H1 (cell line): ENCODE measurements around the gene SSTR5. TPM values are rescaled to one million over a fixed set of nuclear protein-coding genes. Genes with fewer than 3 reads are reported as not detected.

Experiments used
- CTCF ChIA-PET: fragments of 300-600 bp; sonication (Branson Sonifier 250); formaldehyde crosslinking; loops from one replicate; lab custom pipeline; 2021; ENCODE audit not compliant: partially characterized antibody; lab: Charles Lee
- POLR2A ChIA-PET: fragments of 300-600 bp; sonication (Branson Sonifier 250); formaldehyde crosslinking; loops from one replicate; lab custom pipeline; 2021; ENCODE audit warnings: inconsistent platforms; ENCODE audit not compliant: partially characterized antibody; lab: Charles Lee
- DNase-seq, 2 experiments: peaks; one replicate each; pipeline versions ENCODE4 v3.0.0 to v3.0.0-alpha.2; 2010 to 2022; ENCODE audit warnings: low spot score in 2 of 2, low read depth in 1 of 2, mixed read lengths in 1 of 2
- FAIRE-seq: peaks from 2 replicates; lab custom pipeline; 2011; peaks lifted over from hg19 to GRCh38; lab: Jason Lieb, UNC
- H2AFZ ChIP-seq: 2 replicates; pipeline ENCODE4 v1.8.1; 2012; ENCODE audit warnings: low read length, inconsistent platforms
- H2AK5ac ChIP-seq: 2 replicates; pipeline ENCODE4 v1.6.1; 2013; ENCODE audit warnings: low read depth, low read length
- H2BK120ac ChIP-seq: replicated peaks from 2 replicates; pipeline ENCODE3; 2013; ENCODE audit warnings: low read depth, low read length, inconsistent platforms
- H2BK12ac ChIP-seq: 2 replicates; pipeline ENCODE4 v1.6.1; 2013; ENCODE audit warnings: low read depth, low read length
- H2BK15ac ChIP-seq: 2 replicates; pipeline ENCODE4 v1.6.1; 2013; ENCODE audit warnings: low read length
- H2BK20ac ChIP-seq: 2 replicates; pipeline ENCODE4 v1.6.1; 2013; ENCODE audit warnings: low read length
- H2BK5ac ChIP-seq: 2 replicates; pipeline ENCODE4 v1.6.1; 2013; ENCODE audit warnings: low read depth, low read length
- H3K14ac ChIP-seq: 2 replicates; pipeline ENCODE4 v1.6.1; 2013; ENCODE audit warnings: inconsistent platforms; ENCODE audit not compliant: insufficient read length
- H3K18ac ChIP-seq: 2 replicates; pipeline ENCODE4 v1.6.1; 2013; ENCODE audit warnings: low read length; ENCODE audit errors: extremely low read depth
- H3K23ac ChIP-seq: 2 replicates; pipeline ENCODE4 v1.6.1; 2013; ENCODE audit warnings: inconsistent platforms; ENCODE audit not compliant: insufficient read length
- H3K23me2 ChIP-seq: 2 replicates; pipeline ENCODE4 v1.6.1; 2013; ENCODE audit warnings: low read depth, low read length
- H3K27ac ChIP-seq: 2 replicates; pipeline ENCODE4 v1.6.1; 2011; ENCODE audit warnings: low read depth, low read length, inconsistent platforms
- H3K27me3 ChIP-seq, 4 experiments: replicated peaks in 1 of 4; 1 replicate in 1 of 4; 2 replicates in 3 of 4; pipeline versions ENCODE4 v1.6.1 to v1.8.1; 2011 to 2013; ENCODE audit warnings: low read length in 3 of 4, mild to moderate bottlenecking in 3 of 4, inconsistent platforms in 2 of 4, mixed read lengths in 2 of 4, moderate library complexity in 1 of 4; ENCODE audit not compliant: control insufficient read depth in 3 of 4, insufficient read depth in 3 of 4; ENCODE audit errors: extremely low read depth in 1 of 4
- H3K36me3 ChIP-seq, 4 experiments: 2 replicates each; pipeline versions ENCODE4 v1.6.1 to v1.8.1; 2011 to 2013; ENCODE audit warnings: mild to moderate bottlenecking in 4 of 4, low read length in 3 of 4, moderate library complexity in 2 of 4, control low read depth in 1 of 4, inconsistent platforms in 1 of 4; ENCODE audit not compliant: insufficient read depth in 4 of 4, control insufficient read depth in 2 of 4
- H3K4ac ChIP-seq: replicated peaks from 2 replicates; pipeline ENCODE3; 2013; ENCODE audit warnings: low read length, low read depth, mixed read lengths, inconsistent platforms; ENCODE audit not compliant: insufficient read length
- H3K4me1 ChIP-seq, 4 experiments: replicated peaks in 1 of 4; 1 replicate in 1 of 4; 2 replicates in 3 of 4; pipeline versions ENCODE4 v1.6.1 to v1.8.1; 2011 to 2013; ENCODE audit warnings: low read length in 3 of 4, inconsistent platforms in 2 of 4, mixed read lengths in 1 of 4; ENCODE audit not compliant: insufficient read depth in 4 of 4, control insufficient read depth in 3 of 4
- H3K4me2 ChIP-seq, 2 experiments: 2 replicates each; pipeline versions ENCODE4 v1.6.1 to v1.8.1; 2011 to 2013; ENCODE audit warnings: low read depth in 2 of 2, low read length in 2 of 2, control low read depth in 1 of 2, inconsistent platforms in 1 of 2, mild to moderate bottlenecking in 1 of 2; ENCODE audit not compliant: insufficient read depth in 1 of 2
- H3K4me3 ChIP-seq, 4 experiments: fragments of 200-600, 300-600 bp in 1 of 4; sonication (generic), shearing (Covaris generic), sonication (Bioruptor Twin) in 1 of 4; 2 replicates each; pipeline versions ENCODE4 v1.5.1 to v1.8.1; 2011 to 2016; ENCODE audit warnings: low read length in 4 of 4, low read depth in 3 of 4, control low read depth in 2 of 4, inconsistent platforms in 2 of 4, mild to moderate bottlenecking in 2 of 4, mixed read lengths in 1 of 4, moderate library complexity in 1 of 4; ENCODE audit not compliant: insufficient read depth in 2 of 4; ENCODE audit errors: extremely low read depth in 1 of 4
- H3K56ac ChIP-seq: replicated peaks from 2 replicates; pipeline ENCODE3; 2013; ENCODE audit warnings: low read depth, mild to moderate bottlenecking, mixed read lengths, low read length, inconsistent platforms; ENCODE audit not compliant: insufficient read length
- H3K79me1 ChIP-seq: 2 replicates; pipeline ENCODE4 v1.6.1; 2013; ENCODE audit warnings: low read depth, low read length, control low read depth
- H3K79me2 ChIP-seq, 2 experiments: 2 replicates each; pipeline versions ENCODE4 v1.6.1 to v1.8.1; 2012 to 2013; ENCODE audit warnings: low read length in 2 of 2, mild to moderate bottlenecking in 2 of 2, inconsistent platforms in 1 of 2; ENCODE audit not compliant: insufficient read depth in 2 of 2, control insufficient read depth in 1 of 2
- H3K9ac ChIP-seq, 4 experiments: replicated peaks in 1 of 4; 1 replicate in 1 of 4; 2 replicates in 3 of 4; pipeline versions ENCODE4 v1.6.1 to v1.8.1; 2011 to 2013; ENCODE audit warnings: low read depth in 3 of 4, low read length in 3 of 4, control low read depth in 2 of 4, mild to moderate bottlenecking in 2 of 4, moderate library complexity in 2 of 4, inconsistent platforms in 1 of 4; ENCODE audit errors: extremely low read depth in 1 of 4
- H3K9me3 ChIP-seq, 2 experiments: 2 replicates each; pipeline versions ENCODE4 v1.6.1 to v1.8.1; 2012 to 2013; ENCODE audit warnings: mild to moderate bottlenecking in 2 of 2, moderate library complexity in 2 of 2, control low read depth in 1 of 2, inconsistent platforms in 1 of 2, low read depth in 1 of 2, low read length in 1 of 2, mixed read lengths in 1 of 2; ENCODE audit not compliant: insufficient read depth in 2 of 2
- H4K20me1 ChIP-seq, 2 experiments: replicated peaks in 1 of 2; 2 replicates each; pipeline versions ENCODE3 to v1.8.1; 2011 to 2013; ENCODE audit warnings: inconsistent platforms in 2 of 2, low read length in 2 of 2, mild to moderate bottlenecking in 1 of 2; ENCODE audit not compliant: insufficient read depth in 2 of 2, control insufficient read depth in 1 of 2
- H4K5ac ChIP-seq: 2 replicates; pipeline ENCODE4 v1.6.1; 2013; ENCODE audit warnings: low read length, low read depth, mixed read lengths, inconsistent platforms; ENCODE audit not compliant: insufficient read length
- H4K8ac ChIP-seq: 2 replicates; pipeline ENCODE4 v1.8.0; 2013; ENCODE audit warnings: mild to moderate bottlenecking, moderate library complexity, low read length, inconsistent platforms; ENCODE audit not compliant: insufficient read depth; ENCODE audit errors: extremely low read depth
- H4K91ac ChIP-seq: replicated peaks from 2 replicates; pipeline ENCODE3; 2013; ENCODE audit warnings: low read length, mixed read lengths, inconsistent platforms; ENCODE audit not compliant: insufficient read length
- CEBPB ChIP-seq: IDR thresholded peaks from 2 replicates; pipeline ENCODE4 v1.6.1; 2012; ENCODE audit warnings: low read depth, low read length
- CREB1 ChIP-seq: IDR thresholded peaks from 2 replicates; pipeline ENCODE4 v1.6.1; 2012; ENCODE audit warnings: inconsistent platforms
- EGR1 ChIP-seq: IDR thresholded peaks from 2 replicates; pipeline ENCODE4 v1.6.1; 2011; ENCODE audit warnings: low read depth, low read length, borderline replicate concordance
- EZH2 ChIP-seq: fragments of 200-600 bp; sonication (generic); IDR thresholded peaks from 2 replicates; pipeline ENCODE4 v1.7.1; 2012; ENCODE audit warnings: low read depth, mild to moderate bottlenecking, moderate library complexity, low read length, inconsistent platforms; ENCODE audit not compliant: severe bottlenecking
- GTF2F1 ChIP-seq: IDR thresholded peaks from 2 replicates; pipeline ENCODE4 v1.6.1; 2012; ENCODE audit warnings: low read depth, low read length, improper control_type of control experiment, borderline replicate concordance
- KDM5A ChIP-seq: fragments of 200-600 bp; IDR thresholded peaks from 2 replicates; pipeline ENCODE4 v1.7.1; 2012; ENCODE audit warnings: mild to moderate bottlenecking, low read length, inconsistent platforms, mixed read lengths
- SAP30 ChIP-seq: fragments of 300-600 bp; sonication (generic); IDR thresholded peaks from 2 replicates; pipeline ENCODE4 v1.7.1; 2012; ENCODE audit warnings: low read length, moderate library complexity, mild to moderate bottlenecking, inconsistent platforms; ENCODE audit not compliant: insufficient read depth, insufficient replicate concordance
- SP4 ChIP-seq: IDR thresholded peaks from 2 replicates; pipeline ENCODE4 v1.6.1; 2012; ENCODE audit warnings: low read length, inconsistent platforms
- TAF1 ChIP-seq: IDR thresholded peaks from 2 replicates; pipeline ENCODE4 v1.6.1; 2011; ENCODE audit warnings: mild to moderate bottlenecking, low read depth, low read length
- WGBS, 2 experiments: shearing (Covaris generic) in 1 of 2; methylation state at CpG; one replicate each; pipeline versions ENCODE4 v1.1.6 to v1.1.7; 2013 to 2015; ENCODE audit warnings: low lambda C conversion rate in 2 of 2, mixed read lengths in 2 of 2, inconsistent platforms in 1 of 2, low coverage in 1 of 2, missing lambda C conversion rate in 1 of 2; ENCODE audit not compliant: insufficient replicate concordance in 2 of 2, insufficient coverage in 1 of 2, insufficient read length in 1 of 2; ENCODE audit errors: extremely low coverage in 1 of 2, missing lambda C conversion rate in 1 of 2; 5-methylcytosine and 5-hydroxymethylcytosine counted together
- polyA plus RNA-seq, 7 experiments: library from polyadenylated mRNA; depleted of rRNA in 3 of 7; stranded (reverse) in 5 of 7; unstranded in 2 of 7; fragments of >200 nt in 5 of 7; fragments of 200-250 nt in 2 of 7; gene quantifications; 1 replicate in 5 of 7; 2 replicates in 1 of 7; 4 replicates in 1 of 7; pipeline versions ENCODE4 v1.2.1 to v1.2.3, GENCODE V29; 2011 to 2013; ENCODE audit warnings: missing spikeins in 2 of 7, mixed read lengths in 2 of 7
- total RNA-seq: library from RNA; stranded (reverse); fragmentation: NEBNext Ultra II Directional; extraction: Animal tissue kit (Norgen Biotek cat#: 25700); gene quantifications from 2 replicates; pipeline ENCODE4 v1.2.1, GENCODE V29; 2021
- TF ChIP-seq, protein P1 (sequence below): IDR thresholded peaks from 2 replicates; pipeline ENCODE4 v1.6.1; 2011; ENCODE audit warnings: low read length, improper control_type of control experiment
- TF ChIP-seq, protein P2 (sequence below): IDR thresholded peaks from 2 replicates; pipeline ENCODE4 v1.6.1; 2012; ENCODE audit warnings: inconsistent platforms
- TF ChIP-seq, protein P3 (sequence below): IDR thresholded peaks from 2 replicates; pipeline ENCODE4 v1.6.1; 2012; ENCODE audit warnings: inconsistent platforms

The SSTR5 gene
- total and polyA plus RNA-seq, 2 of the 8 experiments (the other 6 are each of a cell fraction or from before 2014, with no cell fraction given), result 0.56 to 0.60 TPM

DNA sequence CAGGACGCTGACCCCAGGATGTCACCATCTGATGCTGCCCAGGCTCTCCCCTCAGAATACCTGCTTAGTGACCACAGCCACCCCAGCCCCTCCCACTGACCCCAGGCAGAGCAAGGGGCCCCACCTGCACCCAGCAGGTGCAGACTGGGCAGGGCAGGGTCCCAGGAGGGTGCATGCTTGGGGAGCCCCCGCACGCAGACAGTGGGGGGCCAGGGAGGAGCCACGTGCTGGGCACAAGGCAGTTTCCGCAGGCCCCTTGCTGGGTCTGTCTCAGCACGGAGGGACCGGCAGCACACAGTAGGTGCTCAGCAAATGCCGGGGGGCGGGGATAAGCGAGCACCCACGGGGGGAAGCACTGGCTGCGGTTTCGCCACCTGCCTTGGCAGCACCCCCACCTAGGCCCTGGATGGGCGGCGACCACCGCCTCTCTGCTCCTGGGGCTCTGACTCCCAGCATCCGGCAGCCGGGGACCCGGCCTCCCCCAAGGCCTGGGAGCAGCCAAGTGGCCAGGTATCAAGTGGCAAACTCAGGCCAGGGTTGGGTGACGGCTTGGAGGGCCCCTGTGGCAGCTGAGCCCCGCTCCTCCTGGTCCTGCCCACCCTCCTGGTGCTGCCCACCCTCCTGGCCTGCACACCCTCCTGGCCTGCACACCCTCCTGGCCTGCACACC lies 18.7 kb upstream of the SSTR5 start:
- no peak overlapping the region for H3K14ac ChIP-seq
- H2BK5ac ChIP-seq, result no peak overlapping the region
- H3K4me1 ChIP-seq, result peaks cover 0 to 1% (median 0%) of the 10 kb centered on the region in 4 experiments; a peak in 4 of 7 replicates
- no peak overlapping the region for H4K5ac ChIP-seq
- FAIRE-seq (no peak), DNase-seq (no peak)
- H3K4ac ChIP-seq, result no peak overlapping the region
- no peaks in the 10 kb centered on the region for H3K79me2 ChIP-seq
- no peak overlapping the region for H3K27ac ChIP-seq
- H3K9ac ChIP-seq, result no peak overlapping the region
- H2AFZ ChIP-seq, result no peak overlapping the region
- 0 out of 4 replicates have a peak, but pooled peaks cover 0 to under 1% of the 10 kb centered on the region in 2 experiments for H3K9me3 ChIP-seq
- WGBS, 2 experiments, result 76% methylated on average over 13 of the region's 21 CpGs; no CpG with 5 or more reads in 1 of the 2 experiments
- no peak overlapping the region for H3K56ac ChIP-seq
- H3K36me3 ChIP-seq, result no peaks in the 10 kb centered on the region
- no peak overlapping the region for H2BK120ac ChIP-seq
- no peak overlapping the region for H4K8ac ChIP-seq
- no peak overlapping the region for H3K4me3 ChIP-seq
- no peak overlapping the region for H4K91ac ChIP-seq
- no peak overlapping the region for H2AK5ac ChIP-seq
- H3K27me3 ChIP-seq, result no peaks in the 10 kb centered on the region
- no peaks in the 10 kb centered on the region for H3K79me1 ChIP-seq
- H2BK15ac ChIP-seq, result no peak overlapping the region
- H3K4me2 ChIP-seq, result no peak overlapping the region
- TF ChIP-seq, protein P1, sequence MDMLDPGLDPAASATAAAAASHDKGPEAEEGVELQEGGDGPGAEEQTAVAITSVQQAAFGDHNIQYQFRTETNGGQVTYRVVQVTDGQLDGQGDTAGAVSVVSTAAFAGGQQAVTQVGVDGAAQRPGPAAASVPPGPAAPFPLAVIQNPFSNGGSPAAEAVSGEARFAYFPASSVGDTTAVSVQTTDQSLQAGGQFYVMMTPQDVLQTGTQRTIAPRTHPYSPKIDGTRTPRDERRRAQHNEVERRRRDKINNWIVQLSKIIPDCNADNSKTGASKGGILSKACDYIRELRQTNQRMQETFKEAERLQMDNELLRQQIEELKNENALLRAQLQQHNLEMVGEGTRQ, result no peak
- TF ChIP-seq, protein P2, sequence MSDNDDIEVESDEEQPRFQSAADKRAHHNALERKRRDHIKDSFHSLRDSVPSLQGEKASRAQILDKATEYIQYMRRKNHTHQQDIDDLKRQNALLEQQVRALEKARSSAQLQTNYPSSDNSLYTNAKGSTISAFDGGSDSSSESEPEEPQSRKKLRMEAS, result no peak
- TF ChIP-seq EZH2 (no peak), TAF1 (no peak), EGR1 (no peak), CEBPB (no peak), KDM5A (no peak), SAP30 (no peak), SP4 (no peak), GTF2F1 (no peak), CREB1 (no peak)
- TF ChIP-seq, protein P3, sequence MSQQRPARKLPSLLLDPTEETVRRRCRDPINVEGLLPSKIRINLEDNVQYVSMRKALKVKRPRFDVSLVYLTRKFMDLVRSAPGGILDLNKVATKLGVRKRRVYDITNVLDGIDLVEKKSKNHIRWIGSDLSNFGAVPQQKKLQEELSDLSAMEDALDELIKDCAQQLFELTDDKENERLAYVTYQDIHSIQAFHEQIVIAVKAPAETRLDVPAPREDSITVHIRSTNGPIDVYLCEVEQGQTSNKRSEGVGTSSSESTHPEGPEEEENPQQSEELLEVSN, result no peak
- H4K20me1 ChIP-seq, result no peaks in the 10 kb centered on the region
- no peaks in the 10 kb centered on the region for H3K23me2 ChIP-seq
- H2BK12ac ChIP-seq, result no peak overlapping the region
- H2BK20ac ChIP-seq, result no peak overlapping the region
- H3K18ac ChIP-seq, result no peak overlapping the region
- ChIA-PET CTCF (interaction anchor here (0.6 to 1.0 kb wide), 2 partner anchors 156 to 258 kb away, joined by 3 read pairs; no protein-coding TSS in a partner anchor), POLR2A (no interaction called here)
- no peak overlapping the region for H3K23ac ChIP-seq
